Measurements from ENCODE around the gene DDI2.

DDI2 gene

DNA sequence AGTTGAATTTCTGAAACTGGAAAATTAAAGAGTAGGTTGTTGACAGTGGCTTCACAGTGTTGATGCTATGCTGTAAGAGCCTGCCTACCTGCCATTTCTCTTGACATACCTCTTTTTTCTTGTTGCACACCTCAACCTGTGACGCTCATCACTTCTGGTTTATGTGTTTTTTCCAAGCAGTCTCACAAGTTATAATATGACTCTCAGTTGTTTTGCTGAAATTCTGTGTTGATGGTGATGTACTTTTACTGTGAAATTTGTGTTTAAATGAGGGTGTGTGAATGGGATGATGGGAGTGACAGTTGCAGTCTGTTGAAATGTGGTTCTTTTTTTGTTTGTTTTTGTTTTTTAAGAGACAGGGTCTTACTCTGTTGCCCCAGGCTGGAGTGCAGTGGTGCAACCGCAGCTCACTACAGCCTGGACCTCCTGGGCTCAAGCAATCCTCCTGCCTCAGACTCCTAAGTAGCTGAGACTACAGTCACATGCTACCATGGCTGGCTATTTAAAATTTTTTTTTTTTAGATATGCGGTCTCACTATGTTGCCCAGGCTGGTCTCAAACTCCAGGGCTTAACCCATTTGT, 7.0 kb downstream of the DDI2 start:
- WGBS, 2 experiments (ENCODE audit: insufficient coverage in 2 of 2) = 95 to 100% methylated on average over 1 to 3 of the region's 3 CpGs
- H3K4me3 ChIP-seq (ENCODE audit: extremely low read depth, insufficient read depth, low read length, poor library complexity, severe bottlenecking) = no peak overlapping the region
- H3K36me3 ChIP-seq (ENCODE audit: control insufficient read depth, insufficient read depth, low read length) = peaks cover 31% of the 10 kb centered on the region
- H3K27ac ChIP-seq (ENCODE audit: low read depth, low read length, severe bottlenecking) = no peak overlapping the region
- H3K4me1 ChIP-seq (ENCODE audit: control insufficient read depth, insufficient read depth, low read length, poor library complexity, severe bottlenecking) = peaks cover 8% of the 10 kb centered on the region
- no peaks in the 10 kb centered on the region for H3K9me3 ChIP-seq (ENCODE audit: control insufficient read depth, low read length)

DNA sequence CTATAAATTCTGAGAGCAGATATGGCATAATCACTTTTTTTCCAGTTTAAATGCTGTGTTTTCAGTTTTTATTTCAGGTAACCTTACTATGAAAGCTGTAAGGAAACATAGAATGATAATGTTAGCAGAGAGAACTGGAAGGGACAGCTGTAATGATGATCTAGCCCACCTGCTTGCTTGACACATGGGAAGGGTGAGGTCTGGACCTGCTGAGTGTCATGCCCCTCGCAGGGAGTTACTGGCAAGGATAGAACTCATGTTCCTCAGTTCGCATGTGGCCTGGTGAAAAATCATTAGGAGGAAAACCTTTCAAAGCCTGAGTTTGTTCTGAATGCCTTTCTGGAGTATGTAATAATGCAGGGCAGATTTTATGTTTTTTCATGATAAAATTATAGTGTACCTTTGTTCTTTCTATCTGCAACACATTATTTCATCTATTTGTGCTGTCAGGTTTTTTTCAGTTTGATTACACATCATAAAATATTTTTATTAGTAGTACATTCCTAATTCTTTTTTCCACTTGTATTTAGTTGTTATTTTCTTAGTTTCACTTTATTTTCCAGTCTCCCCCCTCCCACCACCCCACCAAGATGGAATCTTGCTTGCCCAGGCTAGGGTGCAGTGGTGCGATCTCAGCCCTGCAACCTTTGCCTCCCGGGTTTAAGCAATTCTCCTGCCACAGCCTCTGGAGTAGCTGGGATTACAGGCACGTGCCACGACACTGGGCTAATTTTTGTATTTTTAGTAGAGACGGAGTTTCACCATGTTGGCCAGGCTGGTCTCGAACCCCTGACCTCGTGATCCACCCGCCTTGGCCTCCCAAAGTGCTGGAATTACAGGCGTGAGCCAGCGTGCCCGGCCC, 8.0 kb downstream of the DDI2 start:
- no peak overlapping the region for H3K27ac ChIP-seq (ENCODE audit: low read depth, low read length, severe bottlenecking)
- H3K9me3 ChIP-seq (ENCODE audit: control insufficient read depth, low read length) = no peaks in the 10 kb centered on the region
- WGBS, 2 experiments (ENCODE audit: insufficient coverage in 2 of 2) = 90 to 96% methylated on average over 9 to 12 of the region's 13 CpGs
- H3K4me1 ChIP-seq (ENCODE audit: control insufficient read depth, insufficient read depth, low read length, poor library complexity, severe bottlenecking) = no peaks in the 10 kb centered on the region
- peaks cover 40% of the 10 kb centered on the region for H3K36me3 ChIP-seq (ENCODE audit: control insufficient read depth, insufficient read depth, low read length)
- H3K4me3 ChIP-seq (ENCODE audit: extremely low read depth, insufficient read depth, low read length, poor library complexity, severe bottlenecking) = no peak overlapping the region

DNA sequence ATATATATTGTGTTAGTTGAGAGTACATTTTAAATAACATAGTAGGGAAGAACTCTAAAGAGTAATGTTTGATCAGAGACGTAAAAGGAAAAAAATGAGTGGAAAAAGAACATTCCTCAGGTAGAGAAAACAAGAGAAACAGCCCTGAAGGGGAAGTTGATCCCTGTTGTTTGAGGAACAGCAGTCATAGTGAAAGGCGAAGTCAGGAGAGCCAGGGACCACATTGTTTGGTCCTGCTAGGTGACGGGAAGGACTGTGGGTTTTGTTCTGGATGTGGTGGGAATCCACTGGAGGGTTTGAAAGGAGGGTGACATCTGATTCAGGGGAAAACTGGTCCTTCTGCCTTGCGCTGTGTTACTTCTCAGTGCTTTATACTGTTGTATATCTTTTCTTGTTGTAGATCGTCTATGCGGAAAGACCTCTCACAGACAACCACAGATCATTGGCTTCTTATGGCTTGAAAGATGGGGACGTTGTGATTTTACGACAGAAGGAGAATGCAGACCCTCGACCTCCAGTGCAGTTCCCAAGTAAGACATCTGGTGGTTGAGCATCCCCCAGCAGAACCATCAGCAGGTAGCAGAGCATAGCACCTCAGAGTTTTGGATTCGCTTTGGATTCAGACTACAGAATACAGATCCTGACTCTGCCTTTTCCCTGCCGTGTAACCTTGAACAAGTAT, 9.2 kb downstream of the DDI2 start:
- WGBS, 2 experiments (ENCODE audit: insufficient coverage in 2 of 2) = 93 to 94% methylated on average over 5 to 7 of the region's 11 CpGs
- Histone ChIP-seq H3K36me3 (ENCODE audit: control insufficient read depth, insufficient read depth, low read length) (peaks cover 51% of the 10 kb centered on the region), H3K4me3 (ENCODE audit: extremely low read depth, insufficient read depth, low read length, poor library complexity, severe bottlenecking) (no peak overlapping the region), H3K4me1 (ENCODE audit: control insufficient read depth, insufficient read depth, low read length, poor library complexity, severe bottlenecking) (no peaks in the 10 kb centered on the region), H3K9me3 (ENCODE audit: control insufficient read depth, low read length) (no peaks in the 10 kb centered on the region), H3K27ac (ENCODE audit: low read depth, low read length, severe bottlenecking) (no peak overlapping the region)

DNA sequence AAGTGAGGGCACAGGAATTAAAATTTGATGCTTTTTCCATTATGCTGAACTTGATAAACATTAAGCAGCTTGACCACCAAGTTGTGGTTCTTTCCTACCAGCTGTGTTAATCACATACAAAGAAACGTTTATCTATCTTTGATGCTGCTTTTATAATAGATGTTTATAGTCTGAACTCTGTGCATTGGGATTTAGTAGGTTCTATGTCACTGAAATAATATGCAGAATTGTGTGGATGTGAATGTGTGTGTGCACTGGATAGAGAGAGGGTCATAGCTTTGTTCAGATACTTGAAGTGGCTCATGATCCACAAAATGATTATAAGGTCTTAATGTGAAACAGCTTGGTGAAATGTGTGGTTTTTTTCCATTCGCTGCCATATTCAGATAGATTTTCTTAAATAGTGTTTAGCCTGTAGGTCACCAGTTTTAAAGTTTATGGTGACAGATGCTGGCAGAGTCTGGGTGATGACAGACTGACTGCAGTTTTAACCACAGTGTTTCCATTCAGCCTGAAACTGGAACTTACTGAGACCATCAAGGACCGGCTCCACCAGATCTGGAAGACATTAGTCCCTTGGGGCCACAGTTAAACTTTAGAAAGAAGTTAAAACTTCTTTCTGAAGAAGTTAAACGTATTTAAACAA, 10.2 kb downstream of the DDI2 start:
- Histone ChIP-seq H3K9me3 (ENCODE audit: control insufficient read depth, low read length) (no peaks in the 10 kb centered on the region), H3K36me3 (ENCODE audit: control insufficient read depth, insufficient read depth, low read length) (peaks cover 62% of the 10 kb centered on the region), H3K4me3 (ENCODE audit: extremely low read depth, insufficient read depth, low read length, poor library complexity, severe bottlenecking) (no peak overlapping the region), H3K4me1 (ENCODE audit: control insufficient read depth, insufficient read depth, low read length, poor library complexity, severe bottlenecking) (no peaks in the 10 kb centered on the region), H3K27ac (ENCODE audit: low read depth, low read length, severe bottlenecking) (no peak overlapping the region)
- WGBS, 2 experiments (ENCODE audit: insufficient coverage in 2 of 2) = 92 to 100% methylated on average over 1 to 2 of the region's 4 CpGs

DNA sequence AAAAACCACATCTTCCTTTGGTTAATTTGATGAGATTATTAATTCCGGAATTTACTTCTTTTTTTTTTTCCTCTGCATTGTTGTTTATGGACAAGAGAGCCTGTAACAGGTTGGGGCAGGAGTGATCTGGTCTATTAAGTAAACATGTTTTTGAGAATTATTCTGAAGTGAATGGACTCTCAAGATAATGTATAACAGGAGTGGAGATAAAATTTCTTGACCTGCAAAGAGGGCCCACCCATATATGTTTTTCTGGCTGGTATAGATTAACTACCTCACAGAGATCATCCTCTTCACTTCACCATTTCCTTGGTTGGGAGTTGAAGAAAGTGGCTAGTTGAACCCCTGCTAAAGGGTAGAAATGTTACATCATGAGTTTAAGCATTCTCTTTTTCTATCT, 10.7 kb downstream of the DDI2 start:
- Histone ChIP-seq H3K4me1 (ENCODE audit: control insufficient read depth, insufficient read depth, low read length, poor library complexity, severe bottlenecking) (no peaks in the 10 kb centered on the region), H3K9me3 (ENCODE audit: control insufficient read depth, low read length) (no peaks in the 10 kb centered on the region), H3K27ac (ENCODE audit: low read depth, low read length, severe bottlenecking) (no peak overlapping the region), H3K36me3 (ENCODE audit: control insufficient read depth, insufficient read depth, low read length) (peaks cover 65% of the 10 kb centered on the region), H3K4me3 (ENCODE audit: extremely low read depth, insufficient read depth, low read length, poor library complexity, severe bottlenecking) (no peak overlapping the region)
- WGBS, 2 experiments (ENCODE audit: insufficient coverage in 2 of 2) = no CpG with 5 or more reads among the region's 1 CpG

DNA sequence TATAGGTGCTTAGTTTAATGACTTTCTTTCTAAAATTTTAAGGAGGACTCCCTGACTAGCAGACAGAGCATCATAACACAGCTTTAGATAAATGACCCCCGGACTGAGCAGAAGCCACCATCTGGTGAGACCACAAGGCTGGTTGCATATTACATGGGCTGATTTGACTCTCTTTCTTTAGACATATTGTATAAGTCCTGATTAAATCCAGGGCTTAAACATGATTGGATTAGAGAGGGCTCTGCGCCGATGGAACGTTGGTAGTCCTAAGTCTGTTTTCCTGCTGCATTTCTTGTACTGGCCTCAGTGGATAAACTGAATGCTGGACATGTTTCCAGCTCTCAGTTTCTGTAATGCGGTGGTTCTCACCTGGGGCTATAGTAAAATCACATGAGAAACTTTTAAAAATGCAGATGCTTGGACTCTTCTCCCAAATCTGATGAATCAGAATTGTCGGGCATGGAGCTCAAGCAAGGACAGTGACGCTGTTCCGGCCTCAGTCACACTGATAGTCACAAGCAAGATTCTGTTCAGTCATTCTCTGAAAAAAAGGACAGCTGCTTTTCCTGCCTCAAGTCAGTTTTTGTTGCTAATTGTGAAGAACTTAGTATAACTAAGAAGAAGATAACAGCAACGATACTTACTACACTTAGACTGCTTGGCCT, 16.6 kb downstream of the DDI2 start:
- Histone ChIP-seq H3K36me3 (ENCODE audit: control insufficient read depth, insufficient read depth, low read length) (peaks cover 95% of the 10 kb centered on the region), H3K9me3 (ENCODE audit: control insufficient read depth, low read length) (no peaks in the 10 kb centered on the region), H3K4me3 (ENCODE audit: extremely low read depth, insufficient read depth, low read length, poor library complexity, severe bottlenecking) (no peak overlapping the region), H3K4me1 (ENCODE audit: control insufficient read depth, insufficient read depth, low read length, poor library complexity, severe bottlenecking) (no peaks in the 10 kb centered on the region), H3K27ac (ENCODE audit: low read depth, low read length, severe bottlenecking) (no peak overlapping the region)
- WGBS, 2 experiments (ENCODE audit: insufficient coverage in 2 of 2) = 92 to 94% methylated on average over 6 to 8 of the region's 9 CpGs

- Histone ChIP-seq H3K4me3 (ENCODE audit: extremely low read depth, insufficient read depth, low read length, poor library complexity, severe bottlenecking) (no peak overlapping the region), H3K9me3 (ENCODE audit: control insufficient read depth, low read length) (no peaks in the 10 kb centered on the region), H3K4me1 (ENCODE audit: control insufficient read depth, insufficient read depth, low read length, poor library complexity, severe bottlenecking) (no peaks in the 10 kb centered on the region), H3K27ac (ENCODE audit: low read depth, low read length, severe bottlenecking) (no peak overlapping the region), H3K36me3 (ENCODE audit: control insufficient read depth, insufficient read depth, low read length) (peaks cover 97% of the 10 kb centered on the region)
- 95% methylated on average over 4 of the region's 4 CpGs for WGBS, 2 experiments (ENCODE audit: insufficient coverage in 2 of 2)
Measured at GRCh38 chr1:15636436-15636835, 19.2 kb downstream of the DDI2 start.

DNA sequence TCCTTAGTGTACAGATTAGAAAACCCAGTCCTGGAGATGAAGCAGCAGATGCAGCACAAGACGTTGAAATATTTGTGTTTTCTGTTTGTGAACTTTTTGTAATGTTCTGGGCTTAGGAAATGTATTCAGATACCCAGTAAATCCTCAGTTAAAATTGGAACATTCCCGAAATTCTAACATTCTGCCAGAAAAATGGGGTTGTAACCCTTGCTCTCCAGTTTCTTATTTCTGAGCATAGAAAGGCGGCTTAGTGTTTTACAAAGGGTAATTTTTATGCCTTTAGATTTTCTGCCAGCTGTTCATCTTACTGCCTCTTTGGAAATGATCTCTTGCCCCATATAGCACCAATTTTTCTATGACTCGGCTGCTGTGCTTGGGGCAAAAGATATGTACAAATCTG, 20.6 kb downstream of the DDI2 start:
- H3K4me1 ChIP-seq (ENCODE audit: control insufficient read depth, insufficient read depth, low read length, poor library complexity, severe bottlenecking) = no peaks in the 10 kb centered on the region
- no peak overlapping the region for H3K27ac ChIP-seq (ENCODE audit: low read depth, low read length, severe bottlenecking)
- H3K36me3 ChIP-seq (ENCODE audit: control insufficient read depth, insufficient read depth, low read length) = peaks cover 95% of the 10 kb centered on the region
- H3K9me3 ChIP-seq (ENCODE audit: control insufficient read depth, low read length) = no peaks in the 10 kb centered on the region
- 89 to 100% methylated on average over 2 to 3 of the region's 4 CpGs for WGBS, 2 experiments (ENCODE audit: insufficient coverage in 2 of 2)
- H3K4me3 ChIP-seq (ENCODE audit: extremely low read depth, insufficient read depth, low read length, poor library complexity, severe bottlenecking) = no peak overlapping the region

- Histone ChIP-seq H3K9me3 (ENCODE audit: control insufficient read depth, low read length) (no peaks in the 10 kb centered on the region), H3K4me1 (ENCODE audit: control insufficient read depth, insufficient read depth, low read length, poor library complexity, severe bottlenecking) (no peaks in the 10 kb centered on the region), H3K27ac (ENCODE audit: low read depth, low read length, severe bottlenecking) (no peak overlapping the region), H3K4me3 (ENCODE audit: extremely low read depth, insufficient read depth, low read length, poor library complexity, severe bottlenecking) (no peak overlapping the region), H3K36me3 (ENCODE audit: control insufficient read depth, insufficient read depth, low read length) (peaks cover 94% of the 10 kb centered on the region)
Measured at GRCh38 chr1:15639262-15639661, 22.0 kb downstream of the DDI2 start.

- no peak overlapping the region for H3K27ac ChIP-seq (ENCODE audit: low read depth, low read length, severe bottlenecking)
- no peaks in the 10 kb centered on the region for H3K9me3 ChIP-seq (ENCODE audit: control insufficient read depth, low read length)
- no peak overlapping the region for H3K4me3 ChIP-seq (ENCODE audit: extremely low read depth, insufficient read depth, low read length, poor library complexity, severe bottlenecking)
- no peaks in the 10 kb centered on the region for H3K4me1 ChIP-seq (ENCODE audit: control insufficient read depth, insufficient read depth, low read length, poor library complexity, severe bottlenecking)
- 95% methylated on average over 2 to 3 of the region's 4 CpGs for WGBS, 2 experiments (ENCODE audit: insufficient coverage in 2 of 2)
- H3K36me3 ChIP-seq (ENCODE audit: control insufficient read depth, insufficient read depth, low read length) = peaks cover 91% of the 10 kb centered on the region
Measured at GRCh38 chr1:15639931-15640330, 22.7 kb downstream of the DDI2 start.
